GM12878 (cell line): ENCODE results near the gene PPOX. TPM values are rescaled to one million over a fixed set of nuclear protein-coding genes. Genes with fewer than 3 reads are reported as not detected.

ENCODE experiments used
- BHLHE40 ChIP-seq, 2 experiments: fragments of 450-650 bp in 1 of 2; IDR thresholded peaks; 2 replicates each; pipeline ENCODE4 v1.6.1; 2011 to 2017; ENCODE audit warnings: low read depth in 2 of 2, borderline replicate concordance in 1 of 2, improper control_type of control experiment in 1 of 2, low read length in 1 of 2, mild to moderate bottlenecking in 1 of 2
- DPF2 ChIP-seq: fragments of 450-650 bp; IDR thresholded peaks from 2 replicates; pipeline ENCODE4 v1.6.1; 2017; ENCODE audit warnings: mild to moderate bottlenecking
- HDAC6 ChIP-seq: fragments of 200-600 bp; sonication (generic); IDR thresholded peaks from one replicate; pipeline ENCODE4 v1.8.0; 2017; ENCODE audit warnings: antibody characterized with exemption; ENCODE audit not compliant: unreplicated experiment
- KLF5 ChIP-seq: fragments of 450-650 bp; IDR thresholded peaks from 2 replicates; pipeline ENCODE4 v1.6.1; 2014; ENCODE audit warnings: mild to moderate bottlenecking; ENCODE audit not compliant: partially characterized antibody
- LARP7 ChIP-seq: fragments of 450-650 bp; IDR thresholded peaks from 2 replicates; pipeline ENCODE4 v1.6.1; 2017; ENCODE audit warnings: mild to moderate bottlenecking
- MYB ChIP-seq: fragments of 150-350 bp; IDR thresholded peaks from 2 replicates; pipeline ENCODE4 v1.6.1; 2014; ENCODE audit warnings: mild to moderate bottlenecking, low read depth, low read length, borderline replicate concordance
- NR2F1 ChIP-seq: fragments of 450-650 bp; conservative IDR thresholded peaks from 2 replicates; pipeline ENCODE4 v1.6.1; 2017; ENCODE audit warnings: mild to moderate bottlenecking
- PML ChIP-seq: IDR thresholded peaks from 2 replicates; pipeline ENCODE4 v1.6.1; 2012; ENCODE audit warnings: low read length, inconsistent platforms
- RAD51 ChIP-seq: fragments of 450-650 bp; IDR thresholded peaks from 2 replicates; pipeline ENCODE4 v1.6.1; 2016; ENCODE audit warnings: moderate library complexity, mild to moderate bottlenecking, inconsistent platforms
- RELA ChIP-seq: fragments of 450-650 bp; IDR thresholded peaks from 2 replicates; pipeline ENCODE4 v1.8.0; 2014; ENCODE audit warnings: borderline replicate concordance; ENCODE audit not compliant: partially characterized antibody
- RUNX3 ChIP-seq: IDR thresholded peaks from 2 replicates; pipeline ENCODE4 v1.6.1; 2012; ENCODE audit warnings: low read length, inconsistent platforms
- SMARCA5 ChIP-seq: fragments of 450-650 bp; IDR thresholded peaks from 2 replicates; pipeline ENCODE4 v1.6.1; 2017; ENCODE audit warnings: mild to moderate bottlenecking
- STAT1 ChIP-seq: fragments of 450-650 bp; conservative IDR thresholded peaks from 2 replicates; pipeline ENCODE4 v1.6.1; 2014; ENCODE audit warnings: antibody characterized with exemption, mild to moderate bottlenecking
- polyA plus RNA-seq, 11 experiments: library from polyadenylated mRNA; depleted of rRNA in 4 of 11; unstranded in 6 of 11; stranded (reverse) in 5 of 11; fragments of >200 nt; fragmentation: Nextera tagmentation in 4 of 11; fragmentation: Illumina TruSeq in 1 of 11; extraction: Ambion mirVana in 4 of 11; extraction: Trizol in 1 of 11; gene quantifications; 1 replicate in 1 of 11; 2 replicates in 10 of 11; pipeline versions ENCODE4 v1.2.1 to v1.2.3, GENCODE V29; 2011 to 2016; ENCODE audit warnings: inconsistent platforms in 2 of 11, missing spikeins in 2 of 11, low read depth in 1 of 11
- total RNA-seq, 4 experiments: library from RNA; depleted of rRNA in 3 of 4; stranded (reverse); fragments of >200 nt in 3 of 4; fragmentation: Illumina TruSeq in 1 of 4; extraction: Trizol in 1 of 4; gene quantifications; 2 replicates each; pipeline versions ENCODE4 v1.2.1 to v1.2.3, GENCODE V29; 2013 to 2021
- TF ChIP-seq, protein P1 (sequence below): fragments of 450-650 bp; IDR thresholded peaks from 2 replicates; pipeline ENCODE4 v1.6.1; 2018; ENCODE audit warnings: borderline replicate concordance, mild to moderate bottlenecking; ENCODE audit not compliant: partially characterized antibody
- TF ChIP-seq, protein P2 (sequence below): fragments of 450-650 bp; IDR thresholded peaks from 2 replicates; pipeline ENCODE4 v1.6.1; 2017; ENCODE audit warnings: mild to moderate bottlenecking, moderate library complexity
- TF ChIP-seq, protein P3 (sequence below): IDR thresholded peaks from 2 replicates; pipeline ENCODE4 v1.6.1; 2012; ENCODE audit warnings: low read depth, low read length, improper control_type of control experiment
- TF ChIP-seq, protein P4 (sequence below): fragments of 450-650 bp; IDR thresholded peaks from 2 replicates; pipeline ENCODE4 v1.6.1; 2017; ENCODE audit warnings: mild to moderate bottlenecking
- TF ChIP-seq, protein P5 (sequence below): fragments of 450-650 bp; IDR thresholded peaks from 2 replicates; pipeline ENCODE4 v1.6.1; 2017; ENCODE audit warnings: antibody characterized with exemption, mild to moderate bottlenecking, moderate library complexity

Gene PPOX
- total and polyA plus RNA-seq, 10 of the 15 experiments (the other 5 are each of a cell fraction or from before 2014, with no cell fraction given), result 8.9 to 31.5 (median 20.3) TPM

DNA sequence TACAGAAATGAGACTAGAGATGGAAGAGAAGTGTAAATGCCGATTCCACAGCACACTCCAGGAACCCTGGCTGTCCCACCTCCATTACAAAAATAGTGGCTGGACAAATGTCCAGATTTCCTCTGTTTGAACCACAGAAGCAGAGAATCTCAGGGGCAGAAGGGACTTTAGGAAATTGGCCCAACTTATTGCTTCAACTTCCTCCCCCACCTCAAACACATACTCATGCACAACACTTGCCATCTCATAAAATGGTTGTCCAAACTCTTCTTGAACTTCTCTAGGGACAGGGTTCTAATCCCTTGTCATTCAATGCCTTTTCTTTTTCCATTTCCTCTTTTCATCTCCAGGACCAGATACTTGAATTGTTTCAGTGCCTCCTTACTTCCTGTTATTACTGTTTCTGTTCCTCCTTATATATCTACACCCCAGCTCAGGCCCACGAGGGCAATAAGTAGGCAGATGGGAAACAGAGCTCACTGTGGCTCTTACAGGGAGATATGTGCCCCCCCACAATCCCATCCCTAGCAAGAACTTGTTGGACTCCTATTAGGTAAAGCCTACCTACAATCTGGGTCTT, 19.6 kb downstream of the PPOX start (continued):
- TF ChIP-seq, protein P1, sequence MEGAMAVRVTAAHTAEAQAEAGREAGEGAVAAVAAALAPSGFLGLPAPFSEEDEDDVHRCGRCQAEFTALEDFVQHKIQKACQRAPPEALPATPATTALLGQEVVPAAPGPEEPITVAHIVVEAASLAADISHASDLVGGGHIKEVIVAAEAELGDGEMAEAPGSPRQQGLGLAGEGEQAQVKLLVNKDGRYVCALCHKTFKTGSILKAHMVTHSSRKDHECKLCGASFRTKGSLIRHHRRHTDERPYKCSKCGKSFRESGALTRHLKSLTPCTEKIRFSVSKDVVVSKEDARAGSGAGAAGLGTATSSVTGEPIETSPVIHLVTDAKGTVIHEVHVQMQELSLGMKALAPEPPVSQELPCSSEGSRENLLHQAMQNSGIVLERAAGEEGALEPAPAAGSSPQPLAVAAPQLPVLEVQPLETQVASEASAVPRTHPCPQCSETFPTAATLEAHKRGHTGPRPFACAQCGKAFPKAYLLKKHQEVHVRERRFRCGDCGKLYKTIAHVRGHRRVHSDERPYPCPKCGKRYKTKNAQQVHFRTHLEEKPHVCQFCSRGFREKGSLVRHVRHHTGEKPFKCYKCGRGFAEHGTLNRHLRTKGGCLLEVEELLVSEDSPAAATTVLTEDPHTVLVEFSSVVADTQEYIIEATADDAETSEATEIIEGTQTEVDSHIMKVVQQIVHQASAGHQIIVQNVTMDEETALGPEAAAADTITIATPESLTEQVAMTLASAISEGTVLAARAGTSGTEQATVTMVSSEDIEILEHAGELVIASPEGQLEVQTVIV, result no peak
- TF ChIP-seq KLF5, result no peak
- TF ChIP-seq, protein P2, sequence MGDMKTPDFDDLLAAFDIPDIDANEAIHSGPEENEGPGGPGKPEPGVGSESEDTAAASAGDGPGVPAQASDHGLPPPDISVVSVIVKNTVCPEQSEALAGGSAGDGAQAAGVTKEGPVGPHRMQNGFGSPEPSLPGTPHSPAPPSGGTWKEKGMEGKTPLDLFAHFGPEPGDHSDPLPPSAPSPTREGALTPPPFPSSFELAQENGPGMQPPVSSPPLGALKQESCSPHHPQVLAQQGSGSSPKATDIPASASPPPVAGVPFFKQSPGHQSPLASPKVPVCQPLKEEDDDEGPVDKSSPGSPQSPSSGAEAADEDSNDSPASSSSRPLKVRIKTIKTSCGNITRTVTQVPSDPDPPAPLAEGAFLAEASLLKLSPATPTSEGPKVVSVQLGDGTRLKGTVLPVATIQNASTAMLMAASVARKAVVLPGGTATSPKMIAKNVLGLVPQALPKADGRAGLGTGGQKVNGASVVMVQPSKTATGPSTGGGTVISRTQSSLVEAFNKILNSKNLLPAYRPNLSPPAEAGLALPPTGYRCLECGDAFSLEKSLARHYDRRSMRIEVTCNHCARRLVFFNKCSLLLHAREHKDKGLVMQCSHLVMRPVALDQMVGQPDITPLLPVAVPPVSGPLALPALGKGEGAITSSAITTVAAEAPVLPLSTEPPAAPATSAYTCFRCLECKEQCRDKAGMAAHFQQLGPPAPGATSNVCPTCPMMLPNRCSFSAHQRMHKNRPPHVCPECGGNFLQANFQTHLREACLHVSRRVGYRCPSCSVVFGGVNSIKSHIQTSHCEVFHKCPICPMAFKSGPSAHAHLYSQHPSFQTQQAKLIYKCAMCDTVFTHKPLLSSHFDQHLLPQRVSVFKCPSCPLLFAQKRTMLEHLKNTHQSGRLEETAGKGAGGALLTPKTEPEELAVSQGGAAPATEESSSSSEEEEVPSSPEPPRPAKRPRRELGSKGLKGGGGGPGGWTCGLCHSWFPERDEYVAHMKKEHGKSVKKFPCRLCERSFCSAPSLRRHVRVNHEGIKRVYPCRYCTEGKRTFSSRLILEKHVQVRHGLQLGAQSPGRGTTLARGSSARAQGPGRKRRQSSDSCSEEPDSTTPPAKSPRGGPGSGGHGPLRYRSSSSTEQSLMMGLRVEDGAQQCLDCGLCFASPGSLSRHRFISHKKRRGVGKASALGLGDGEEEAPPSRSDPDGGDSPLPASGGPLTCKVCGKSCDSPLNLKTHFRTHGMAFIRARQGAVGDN, result peak; percentile 69
- TF ChIP-seq BHLHE40 (IDR thresholded peaks at IDR 0.05; ENCODE audit: borderline replicate concordance in 1 of 2, low read depth in 2 of 2, low read length in 1 of 2), result no peak
- TF ChIP-seq LARP7, result no peak
- TF ChIP-seq, protein P3, sequence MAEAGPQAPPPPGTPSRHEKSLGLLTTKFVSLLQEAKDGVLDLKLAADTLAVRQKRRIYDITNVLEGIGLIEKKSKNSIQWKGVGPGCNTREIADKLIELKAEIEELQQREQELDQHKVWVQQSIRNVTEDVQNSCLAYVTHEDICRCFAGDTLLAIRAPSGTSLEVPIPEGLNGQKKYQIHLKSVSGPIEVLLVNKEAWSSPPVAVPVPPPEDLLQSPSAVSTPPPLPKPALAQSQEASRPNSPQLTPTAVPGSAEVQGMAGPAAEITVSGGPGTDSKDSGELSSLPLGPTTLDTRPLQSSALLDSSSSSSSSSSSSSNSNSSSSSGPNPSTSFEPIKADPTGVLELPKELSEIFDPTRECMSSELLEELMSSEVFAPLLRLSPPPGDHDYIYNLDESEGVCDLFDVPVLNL, result no peak
- TF ChIP-seq MYB, result no peak
- TF ChIP-seq, protein P4, sequence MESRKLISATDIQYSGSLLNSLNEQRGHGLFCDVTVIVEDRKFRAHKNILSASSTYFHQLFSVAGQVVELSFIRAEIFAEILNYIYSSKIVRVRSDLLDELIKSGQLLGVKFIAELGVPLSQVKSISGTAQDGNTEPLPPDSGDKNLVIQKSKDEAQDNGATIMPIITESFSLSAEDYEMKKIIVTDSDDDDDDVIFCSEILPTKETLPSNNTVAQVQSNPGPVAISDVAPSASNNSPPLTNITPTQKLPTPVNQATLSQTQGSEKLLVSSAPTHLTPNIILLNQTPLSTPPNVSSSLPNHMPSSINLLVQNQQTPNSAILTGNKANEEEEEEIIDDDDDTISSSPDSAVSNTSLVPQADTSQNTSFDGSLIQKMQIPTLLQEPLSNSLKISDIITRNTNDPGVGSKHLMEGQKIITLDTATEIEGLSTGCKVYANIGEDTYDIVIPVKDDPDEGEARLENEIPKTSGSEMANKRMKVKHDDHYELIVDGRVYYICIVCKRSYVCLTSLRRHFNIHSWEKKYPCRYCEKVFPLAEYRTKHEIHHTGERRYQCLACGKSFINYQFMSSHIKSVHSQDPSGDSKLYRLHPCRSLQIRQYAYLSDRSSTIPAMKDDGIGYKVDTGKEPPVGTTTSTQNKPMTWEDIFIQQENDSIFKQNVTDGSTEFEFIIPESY, result no peak
- TF ChIP-seq PML, result peak; percentile 62; the same call in 1 of the 2 replicates
- TF ChIP-seq, protein P5, sequence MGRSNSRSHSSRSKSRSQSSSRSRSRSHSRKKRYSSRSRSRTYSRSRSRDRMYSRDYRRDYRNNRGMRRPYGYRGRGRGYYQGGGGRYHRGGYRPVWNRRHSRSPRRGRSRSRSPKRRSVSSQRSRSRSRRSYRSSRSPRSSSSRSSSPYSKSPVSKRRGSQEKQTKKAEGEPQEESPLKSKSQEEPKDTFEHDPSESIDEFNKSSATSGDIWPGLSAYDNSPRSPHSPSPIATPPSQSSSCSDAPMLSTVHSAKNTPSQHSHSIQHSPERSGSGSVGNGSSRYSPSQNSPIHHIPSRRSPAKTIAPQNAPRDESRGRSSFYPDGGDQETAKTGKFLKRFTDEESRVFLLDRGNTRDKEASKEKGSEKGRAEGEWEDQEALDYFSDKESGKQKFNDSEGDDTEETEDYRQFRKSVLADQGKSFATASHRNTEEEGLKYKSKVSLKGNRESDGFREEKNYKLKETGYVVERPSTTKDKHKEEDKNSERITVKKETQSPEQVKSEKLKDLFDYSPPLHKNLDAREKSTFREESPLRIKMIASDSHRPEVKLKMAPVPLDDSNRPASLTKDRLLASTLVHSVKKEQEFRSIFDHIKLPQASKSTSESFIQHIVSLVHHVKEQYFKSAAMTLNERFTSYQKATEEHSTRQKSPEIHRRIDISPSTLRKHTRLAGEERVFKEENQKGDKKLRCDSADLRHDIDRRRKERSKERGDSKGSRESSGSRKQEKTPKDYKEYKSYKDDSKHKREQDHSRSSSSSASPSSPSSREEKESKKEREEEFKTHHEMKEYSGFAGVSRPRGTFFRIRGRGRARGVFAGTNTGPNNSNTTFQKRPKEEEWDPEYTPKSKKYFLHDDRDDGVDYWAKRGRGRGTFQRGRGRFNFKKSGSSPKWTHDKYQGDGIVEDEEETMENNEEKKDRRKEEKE, result no peak
- no peak for TF ChIP-seq NR2F1
- TF ChIP-seq DPF2, result peak; percentile 87; the same call in 1 of the 2 replicates
- no peak for TF ChIP-seq HDAC6
- TF ChIP-seq SMARCA5, result peak; percentile 89
- no peak for TF ChIP-seq RELA
- TF ChIP-seq RAD51, result no peak
- no peak for TF ChIP-seq STAT1
- no peak for TF ChIP-seq RUNX3
